Astrocyte (in vitro differentiated cells and primary cell): ENCODE results near the gene FAM174C.

Experiments
- CTCF ChIP-seq: IDR thresholded peaks from 2 replicates; pipeline ENCODE4 v1.5.1; 2011; ENCODE audit warnings: low read depth, mild to moderate bottlenecking, inconsistent platforms, low read length, moderate library complexity; ENCODE audit not compliant: insufficient read depth
- EZH2 ChIP-seq: IDR thresholded peaks from 2 replicates; pipeline ENCODE4 v1.6.1; 2012; ENCODE audit warnings: mild to moderate bottlenecking, low read length, inconsistent platforms; ENCODE audit not compliant: insufficient read depth

GRCh38 chr19:1275976-1276627 is 772 bp downstream of the FAM174C start:
- no peak for TF ChIP-seq CTCF
- no peak for TF ChIP-seq EZH2
